Stimulated activated CD4-positive, alpha-beta T cell treated with anti-CD3 and anti-CD28 coated beads, Interleukin-12 subunit alpha, Interleukin-12 subunit beta, amount 100 ng/mL, for 4 hours (primary cell): ENCODE results near the gene BSG.

Experiments used
- DNase-seq: peaks from one replicate; pipeline ENCODE4 v3.0.0-alpha.2; 2020

The BSG gene

GRCh38 chr19:540867-541637 is 31.3 kb upstream of the BSG start:
- DNase-seq, result no peak

- DNase-seq, result no peak
Observed at GRCh38 chr19:541699-542098, 30.7 kb upstream of the BSG start.

- DNase-seq, result no peak
Observed at GRCh38 chr19:542173-542866, 30.1 kb upstream of the BSG start.

- DNase-seq, result peak; percentile 69
Observed at GRCh38 chr19:543910-544608, 28.3 kb upstream of the BSG start, which contains the start of gene GZMM. Gene GZMM (plus strand): TSS chr19:544053. CDS start chr19:544072, 19 bp downstream.

GRCh38 chr19:547117-547516 is 25.3 kb upstream of the BSG start:
- no peak for DNase-seq

- no peak for DNase-seq
Observed at GRCh38 chr19:547836-548720, 24.3 kb upstream of the BSG start.

- no peak for DNase-seq
Observed at GRCh38 chr19:548886-549830, 23.2 kb upstream of the BSG start.

- no peak for DNase-seq
Observed at GRCh38 chr19:554817-555216, 17.6 kb upstream of the BSG start.

GRCh38 chr19:555474-555808 is 17.0 kb upstream of the BSG start:
- no peak for DNase-seq

- no peak for DNase-seq
Observed at GRCh38 chr19:556611-557382, 15.6 kb upstream of the BSG start.

- DNase-seq, result no peak
Observed at GRCh38 chr19:558770-559439, 13.5 kb upstream of the BSG start.

GRCh38 chr19:560121-560520 is 12.3 kb upstream of the BSG start:
- DNase-seq, result no peak

GRCh38 chr19:566403-566802 is 6.0 kb upstream of the BSG start:
- no peak for DNase-seq

GRCh38 chr19:566844-567243 is 5.6 kb upstream of the BSG start:
- DNase-seq, result no peak

- no peak for DNase-seq
Observed at GRCh38 chr19:567296-567900, 5.0 kb upstream of the BSG start.

GRCh38 chr19:570251-570686 is 2.1 kb upstream of the BSG start:
- no peak for DNase-seq

- peak; percentile 31 for DNase-seq
Observed at GRCh38 chr19:570937-571565, 1.3 kb upstream of the BSG start.

GRCh38 chr19:571566-571974 is 826 bp upstream of the BSG start:
- DNase-seq, result no peak
